ENCODE data around the gene GNAI3.

Gene GNAI3

DNA sequence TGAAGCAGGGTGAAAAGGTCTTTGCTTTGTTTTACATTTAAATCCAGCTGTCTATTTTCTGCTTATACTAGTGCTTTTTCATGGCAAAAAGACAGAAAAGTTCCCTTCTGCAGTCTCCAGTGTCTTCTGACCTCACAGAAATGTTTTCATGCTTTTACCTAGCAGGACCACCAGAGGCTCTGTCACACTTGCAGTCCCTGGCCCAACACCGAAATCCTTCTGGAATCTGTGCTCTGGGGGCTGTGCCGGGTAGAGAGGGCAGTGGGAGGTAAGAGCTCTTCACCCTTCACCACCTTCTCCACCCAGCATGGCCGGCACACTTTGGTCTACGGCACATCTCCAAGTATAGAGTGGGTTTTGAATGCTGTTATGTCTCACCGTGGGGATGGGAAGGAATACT is 50.2 kb downstream of the GNAI3 start:
- DNase-seq: no peak

DNA sequence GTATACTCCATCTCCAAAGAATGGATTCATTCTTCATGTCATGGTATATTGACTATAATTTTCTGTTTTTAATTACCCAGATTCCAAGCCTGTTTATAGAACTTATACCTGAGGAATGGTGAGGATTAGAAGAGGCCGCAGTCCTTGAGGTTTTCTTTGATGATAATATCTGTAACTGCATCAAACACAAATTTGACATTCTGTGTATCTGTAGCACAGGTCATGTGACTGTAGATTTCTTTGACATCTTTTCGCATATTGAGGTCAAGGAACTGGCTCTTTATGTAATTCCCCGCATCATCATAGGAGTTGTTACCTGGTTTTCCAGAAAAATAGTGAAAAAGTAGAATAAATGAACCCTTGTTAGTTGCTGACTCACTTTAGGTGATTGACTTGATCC is 54.8 kb downstream of the GNAI3 start:
- DNase-seq: no peak

DNA sequence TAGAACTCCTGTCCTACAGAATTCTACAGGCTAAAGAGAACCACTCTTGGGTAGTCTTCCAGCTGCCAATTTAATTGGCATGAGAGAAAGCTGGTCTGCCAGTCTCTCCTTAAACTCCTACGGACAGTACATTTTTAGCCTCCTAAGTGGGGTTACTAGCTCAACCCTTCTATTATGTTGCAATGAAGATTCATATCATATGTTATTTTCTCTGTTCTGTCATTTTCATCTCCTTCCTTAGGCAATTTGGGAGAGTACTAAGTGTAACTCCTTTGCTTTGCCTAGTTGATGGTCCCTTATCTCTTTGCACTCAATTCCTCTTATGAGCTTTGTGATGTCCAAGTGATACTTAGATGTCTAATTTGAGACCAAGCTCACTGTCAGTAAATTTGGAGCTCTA is 57.0 kb downstream of the GNAI3 start:
- no peak for DNase-seq

DNA sequence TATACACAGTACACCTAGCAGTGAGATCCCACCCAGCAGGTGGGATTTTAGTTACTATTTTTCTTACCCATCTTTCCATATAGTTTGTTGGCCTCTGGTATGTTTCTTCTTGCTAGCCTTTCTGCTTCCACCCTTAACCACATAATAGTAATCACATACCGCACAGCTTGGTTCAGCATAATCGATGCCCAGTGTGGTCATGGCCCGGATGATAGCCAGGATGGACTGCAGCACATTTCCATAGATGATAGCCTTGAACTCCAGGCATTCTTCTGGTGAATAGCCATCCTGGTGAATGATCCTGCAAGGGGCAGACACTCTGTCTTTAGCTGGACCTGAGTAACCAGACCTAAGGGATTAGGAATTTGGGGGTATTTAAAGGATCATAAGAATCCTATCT is 61.5 kb downstream of the GNAI3 start:
- DNase-seq: no peak

DNA sequence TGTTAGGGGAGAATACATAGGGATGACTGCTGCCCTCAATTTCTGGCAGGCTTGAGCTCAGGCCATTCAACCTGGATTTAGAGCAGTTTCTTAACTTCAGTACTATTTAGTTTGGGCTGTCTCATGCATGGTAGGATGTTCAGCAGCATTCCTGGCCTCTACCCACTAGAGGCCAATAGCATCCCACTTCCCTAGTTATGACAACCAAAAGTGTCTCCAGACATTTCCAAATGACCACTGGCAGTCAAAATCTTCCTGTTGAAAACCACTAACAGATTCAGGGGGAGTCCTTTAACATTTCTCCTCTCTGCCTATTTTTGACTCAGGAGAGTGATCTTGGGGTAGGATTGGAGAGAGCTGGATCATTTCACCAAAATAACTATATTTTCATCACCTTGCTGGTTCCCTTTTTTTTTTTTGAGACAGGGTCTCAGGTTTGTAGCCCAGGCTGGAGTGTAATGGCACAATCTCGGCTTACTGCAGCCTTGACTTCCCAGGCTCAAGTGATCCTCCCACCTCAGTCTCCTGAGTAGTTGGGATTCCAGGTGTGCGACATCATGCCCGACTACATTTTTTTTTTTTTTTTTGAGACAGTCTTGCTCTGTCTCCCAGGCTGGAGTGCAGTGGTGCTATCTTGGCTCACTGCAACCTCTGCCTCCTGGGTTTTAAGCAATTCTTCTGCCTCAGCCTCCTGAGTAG is 62.3 kb downstream of the GNAI3 start:
- DNase-seq: peak; percentile 68

DNA sequence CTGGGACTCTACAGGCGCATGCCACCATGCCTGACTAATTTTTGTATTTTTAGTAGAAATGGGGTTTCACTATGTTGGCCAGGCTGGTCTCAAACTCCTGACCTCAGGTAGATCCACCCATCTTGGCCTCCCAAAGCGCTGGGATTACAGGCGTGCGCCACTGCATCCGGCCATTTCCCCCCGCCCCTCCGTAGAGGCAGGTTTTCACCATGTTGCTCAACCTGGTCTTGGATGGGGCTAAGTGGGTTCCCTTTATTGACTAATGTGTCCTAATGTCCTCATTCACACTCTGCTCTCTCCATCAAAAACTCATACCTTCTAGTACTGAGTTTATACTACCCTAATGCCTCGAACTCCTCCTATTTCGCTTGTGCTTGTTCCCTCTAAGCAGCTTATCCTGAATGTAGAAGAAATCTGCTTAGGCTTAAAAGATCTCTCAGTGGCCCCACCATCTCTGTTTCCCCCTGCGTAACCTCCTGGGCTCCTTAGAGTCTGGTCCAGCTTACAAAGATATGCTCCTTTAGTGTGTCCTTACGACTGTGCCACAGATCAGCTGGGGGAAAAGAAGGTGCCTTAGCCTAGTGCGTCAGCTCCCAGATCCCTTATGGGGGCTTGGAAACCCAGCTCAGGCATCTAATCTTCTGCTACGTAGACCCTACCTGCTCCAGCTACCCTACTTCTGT is 63.0 kb downstream of the GNAI3 start:
- no peak for DNase-seq

DNA sequence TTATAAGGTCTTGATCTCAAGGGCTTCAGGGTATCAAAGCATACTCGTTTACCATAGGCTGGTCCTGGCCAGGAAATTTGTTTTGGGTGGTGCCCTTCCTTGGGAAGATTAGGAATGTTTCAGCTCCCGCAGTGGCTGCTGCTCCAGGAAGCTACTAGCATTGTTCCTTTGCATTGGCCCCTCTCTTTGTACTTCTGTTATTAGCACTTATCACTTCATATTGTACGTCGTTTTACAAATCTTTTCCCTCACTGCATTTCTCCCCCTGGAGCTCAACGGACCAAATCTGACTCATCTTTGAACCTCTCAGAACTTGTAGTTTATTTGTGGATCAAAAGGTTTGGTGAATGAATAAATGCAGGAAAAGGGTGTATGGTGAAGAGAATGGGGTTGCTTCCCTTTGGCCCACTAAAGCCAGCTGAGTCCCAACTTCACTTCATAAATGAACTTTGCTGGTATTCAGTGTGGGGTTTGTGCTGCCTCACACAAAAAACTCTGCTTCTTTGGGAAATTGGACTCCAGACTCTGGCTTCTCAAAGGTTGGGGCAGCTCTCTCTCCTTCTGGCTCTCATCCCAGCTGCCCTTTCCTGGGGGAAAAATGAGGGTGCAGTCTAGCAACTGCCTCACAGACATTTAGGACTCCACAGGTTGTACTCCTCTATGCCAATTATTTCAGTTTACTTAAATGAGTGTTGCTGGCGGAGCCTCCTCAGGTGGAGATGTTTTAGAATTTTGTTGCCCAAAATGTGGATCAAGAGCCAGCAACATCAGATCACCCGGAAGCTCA is 65.1 kb downstream of the GNAI3 start:
- DNase-seq: peak; percentile 54

DNA sequence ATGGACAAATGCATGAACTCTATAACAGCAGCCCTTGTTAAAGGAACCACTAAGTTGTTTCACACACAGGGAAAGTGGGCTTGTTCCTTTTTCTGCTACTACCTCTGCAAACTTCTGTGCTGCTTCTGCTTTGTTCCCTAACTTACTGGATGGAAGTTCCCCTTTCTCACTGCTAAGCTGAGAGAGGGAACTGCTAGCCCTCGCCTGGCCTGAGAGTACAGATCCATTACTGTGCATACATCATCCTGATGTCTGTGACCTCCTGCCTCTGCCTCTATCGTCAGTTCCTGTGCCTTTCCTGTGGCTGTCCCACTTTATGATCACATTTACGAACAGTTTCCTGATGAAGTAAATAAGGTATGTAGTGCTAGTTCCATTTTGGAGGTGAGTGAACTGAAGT is 67.5 kb downstream of the GNAI3 start:
- no peak for DNase-seq

DNA sequence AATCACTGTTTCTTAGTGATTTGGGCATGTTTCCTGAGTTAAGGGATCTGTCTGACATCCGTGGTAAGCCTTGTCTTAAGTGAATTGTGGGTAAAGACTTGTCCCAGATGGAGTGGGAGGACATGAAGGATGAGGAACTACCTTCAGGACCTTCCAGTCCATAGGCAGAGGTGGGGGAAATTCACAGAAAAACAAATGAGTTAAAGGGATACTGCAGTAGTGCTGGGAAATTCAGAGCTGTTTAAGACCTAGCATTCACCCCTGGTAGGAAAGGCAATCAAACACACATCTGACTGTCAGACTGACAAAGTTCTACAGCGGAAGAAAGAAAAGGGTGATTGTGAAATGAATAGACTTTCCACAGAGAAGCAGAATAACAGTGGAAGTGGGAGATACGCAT is 68.0 kb downstream of the GNAI3 start:
- no peak for DNase-seq

DNA sequence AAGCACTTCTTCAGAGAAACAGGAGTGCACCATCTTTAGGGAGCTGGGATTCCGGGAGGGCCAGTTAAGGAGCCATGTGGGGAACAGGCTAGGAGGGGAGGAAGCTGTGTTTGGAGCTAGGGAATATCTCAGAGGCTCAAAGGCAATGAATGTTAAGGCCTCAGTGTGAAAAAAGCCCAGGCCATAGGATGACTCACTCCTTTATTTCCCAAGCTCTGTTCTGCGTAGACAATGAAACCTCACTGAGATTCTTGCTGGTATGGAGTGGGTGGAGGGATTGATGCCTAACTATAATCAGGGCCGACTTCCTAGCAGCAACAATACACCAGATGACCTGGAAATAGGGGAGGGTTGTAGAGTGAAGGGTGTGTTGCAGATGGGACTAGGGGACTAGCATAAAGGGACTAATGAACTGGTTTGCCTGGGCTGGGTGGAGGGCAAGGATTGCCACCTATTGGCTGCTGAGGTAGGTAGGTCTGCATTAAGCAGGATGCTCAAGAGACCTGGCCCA is 68.9 kb downstream of the GNAI3 start:
- DNase-seq: peak; percentile 90

DNA sequence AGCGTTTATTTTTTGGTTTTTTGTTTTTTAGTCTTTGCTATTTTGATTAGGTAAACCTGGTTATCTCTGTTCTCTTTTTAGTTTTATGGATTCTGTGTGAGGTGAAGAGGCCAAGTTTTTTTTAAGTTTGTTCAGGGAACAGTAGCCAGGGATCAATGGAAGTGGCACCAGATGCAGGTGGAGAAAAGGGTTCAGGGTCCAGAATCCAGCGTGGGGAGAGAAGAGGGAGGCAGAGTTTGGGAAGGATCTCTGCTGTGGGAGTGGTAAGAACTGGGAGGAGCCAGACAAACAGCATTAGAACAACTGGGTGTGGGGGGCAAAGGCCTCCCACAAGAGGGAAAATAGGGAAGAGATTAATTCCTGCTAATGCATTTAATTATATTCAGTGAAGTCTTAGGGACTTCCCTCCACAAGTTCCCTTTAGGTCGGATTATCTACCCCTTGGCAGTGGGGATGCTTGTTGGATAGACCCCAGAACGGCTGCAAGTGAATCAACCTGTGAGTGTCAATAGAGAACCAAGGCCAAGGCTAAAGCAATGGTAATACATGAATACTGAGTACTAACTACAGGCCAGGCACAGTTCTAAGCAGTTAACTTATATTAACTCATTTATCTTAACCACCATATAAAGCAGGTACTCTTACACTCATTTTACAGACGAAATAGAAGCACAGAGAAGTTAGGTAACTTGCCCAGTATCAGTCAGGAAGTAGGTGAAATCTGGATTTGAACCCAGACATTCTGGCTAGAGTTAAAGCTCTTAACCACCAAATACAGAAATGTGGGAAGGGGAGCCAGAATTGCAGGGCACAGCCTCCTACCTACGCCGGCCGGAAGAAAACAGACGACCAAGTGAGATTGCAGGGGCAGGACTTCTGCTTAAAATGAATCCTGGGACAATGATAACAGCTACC is 70.5 kb downstream of the GNAI3 start:
- DNase-seq: no peak

DNA sequence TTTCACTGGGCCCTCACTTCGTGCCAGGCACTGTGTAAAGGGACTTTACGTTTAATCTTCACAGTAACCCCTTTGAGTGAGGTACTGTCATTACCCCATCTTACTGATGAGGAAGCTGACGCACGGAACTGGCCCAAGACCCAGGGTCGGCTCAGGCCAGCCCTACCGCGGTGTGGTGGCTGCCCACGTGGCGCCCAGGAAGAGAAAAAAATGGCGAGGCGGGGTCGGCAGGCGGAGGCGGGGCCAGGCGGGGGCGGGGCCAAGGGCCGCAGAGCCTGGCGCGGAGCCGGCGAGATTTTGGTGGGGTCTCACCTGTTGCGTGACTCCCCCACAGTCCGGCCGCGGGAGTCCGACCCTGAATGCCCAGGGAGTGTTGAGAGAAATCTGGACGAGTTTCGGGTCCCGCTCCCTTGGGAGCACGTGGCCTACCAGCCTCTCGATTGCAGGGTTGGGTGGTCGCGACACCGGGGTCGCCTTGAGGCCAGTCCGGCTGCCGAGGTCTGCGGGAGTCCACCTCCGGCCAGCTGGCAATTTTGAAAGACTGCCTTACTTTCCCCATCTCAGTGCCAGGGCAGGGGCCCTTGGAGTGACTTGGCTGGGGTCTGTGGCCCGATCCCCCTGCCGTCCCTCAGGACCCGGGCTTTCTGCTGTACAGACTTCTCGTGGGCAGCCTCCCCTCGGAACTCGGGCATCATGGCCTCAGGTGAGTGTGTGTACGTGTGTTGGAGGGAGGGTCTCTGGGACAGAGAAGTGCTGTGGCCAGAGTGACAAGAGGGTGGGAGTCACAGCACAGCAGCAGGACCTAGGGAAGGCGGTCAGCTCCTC is 71.4 kb downstream of the GNAI3 start, which contains the start of the genes AMPD2 and GNAT2:
Gene AMPD2 (plus strand): TSS at position 262 of the 825 bp plus-strand sequence. CDS start 1,339 bp downstream, outside the sequence.
Gene GNAT2 (minus strand): TSS at position 41 of the 825 bp plus-strand sequence. CDS start 6,746 bp downstream, outside the sequence.
- DNase-seq: peak; percentile 87

DNA sequence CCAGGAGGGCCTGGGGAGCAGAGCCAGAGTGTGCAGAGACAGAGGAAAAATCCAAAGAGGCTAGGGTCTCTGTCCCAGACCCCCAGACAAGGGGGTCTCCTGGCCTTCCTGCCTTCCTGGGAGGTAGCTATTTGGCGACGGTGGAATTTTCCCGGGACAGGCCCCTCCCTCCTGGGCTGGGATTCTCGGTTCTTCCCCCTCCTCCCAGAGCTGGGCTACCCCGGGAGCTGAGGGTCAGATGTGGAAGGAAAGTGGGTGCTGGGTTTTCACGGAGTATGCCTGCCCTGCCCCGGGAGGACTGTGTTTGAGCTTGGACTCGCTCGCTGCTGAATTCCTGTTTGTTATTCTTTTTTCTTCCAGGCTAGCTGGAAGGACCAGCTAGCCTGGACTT is 72.0 kb downstream of the GNAI3 start:
- peak; percentile 78 for DNase-seq

DNA sequence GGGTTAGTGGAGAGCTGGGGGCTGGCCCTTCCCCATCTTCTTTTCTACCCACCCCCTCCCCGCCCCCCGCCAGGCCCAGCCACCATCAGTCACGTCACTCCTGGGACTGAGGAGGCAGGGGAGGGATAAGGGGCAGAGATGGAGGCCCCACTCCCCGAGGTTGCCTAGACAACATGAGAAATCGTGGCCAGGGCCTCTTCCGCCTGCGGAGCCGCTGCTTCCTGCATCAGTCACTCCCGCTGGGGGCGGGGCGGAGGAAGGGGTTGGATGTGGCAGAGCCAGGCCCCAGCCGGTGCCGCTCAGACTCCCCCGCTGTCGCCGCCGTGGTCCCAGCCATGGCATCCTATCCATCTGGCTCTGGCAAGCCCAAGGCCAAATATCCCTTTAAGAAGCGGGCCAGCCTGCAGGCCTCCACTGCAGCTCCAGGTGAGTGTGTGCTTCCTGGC is 72.4 kb downstream of the GNAI3 start:
- peak; percentile 97 for DNase-seq

DNA sequence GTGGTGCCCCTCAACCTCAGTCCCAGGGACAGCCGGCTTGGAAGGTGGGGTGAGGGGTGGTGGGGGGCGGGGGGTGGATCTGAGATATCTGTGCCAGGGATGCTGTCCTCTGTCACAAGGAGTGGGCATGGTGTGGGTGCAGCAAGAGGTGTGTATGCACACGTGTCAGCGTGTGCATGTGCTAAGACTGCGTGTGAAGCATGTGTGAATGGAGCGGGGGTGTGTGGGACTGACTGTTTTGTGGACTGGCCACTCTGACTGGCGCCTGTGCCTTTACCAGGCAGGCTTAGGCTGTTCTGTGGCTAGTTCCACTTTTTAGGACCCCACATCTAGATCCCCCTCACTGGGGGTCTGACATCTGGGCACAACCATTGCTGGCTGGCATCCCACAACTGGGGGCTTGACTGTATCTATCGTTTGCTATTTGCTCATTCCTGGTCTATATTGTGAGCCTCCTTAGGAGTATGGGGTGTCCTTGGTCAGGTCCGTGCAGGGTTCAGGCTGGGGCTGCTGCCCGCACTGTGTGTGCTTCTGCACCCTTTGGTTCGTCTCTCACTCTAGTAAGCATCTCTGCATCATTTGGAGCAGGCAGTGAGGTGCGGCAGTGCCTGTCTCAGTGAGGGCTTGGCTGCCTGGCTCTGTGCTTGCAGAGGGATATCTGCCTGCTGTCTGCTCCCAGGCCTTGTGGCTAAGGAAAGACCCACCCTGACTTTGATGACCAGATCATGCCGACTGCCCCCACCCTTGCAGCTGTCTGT is 73.1 kb downstream of the GNAI3 start:
- DNase-seq: no peak

DNA sequence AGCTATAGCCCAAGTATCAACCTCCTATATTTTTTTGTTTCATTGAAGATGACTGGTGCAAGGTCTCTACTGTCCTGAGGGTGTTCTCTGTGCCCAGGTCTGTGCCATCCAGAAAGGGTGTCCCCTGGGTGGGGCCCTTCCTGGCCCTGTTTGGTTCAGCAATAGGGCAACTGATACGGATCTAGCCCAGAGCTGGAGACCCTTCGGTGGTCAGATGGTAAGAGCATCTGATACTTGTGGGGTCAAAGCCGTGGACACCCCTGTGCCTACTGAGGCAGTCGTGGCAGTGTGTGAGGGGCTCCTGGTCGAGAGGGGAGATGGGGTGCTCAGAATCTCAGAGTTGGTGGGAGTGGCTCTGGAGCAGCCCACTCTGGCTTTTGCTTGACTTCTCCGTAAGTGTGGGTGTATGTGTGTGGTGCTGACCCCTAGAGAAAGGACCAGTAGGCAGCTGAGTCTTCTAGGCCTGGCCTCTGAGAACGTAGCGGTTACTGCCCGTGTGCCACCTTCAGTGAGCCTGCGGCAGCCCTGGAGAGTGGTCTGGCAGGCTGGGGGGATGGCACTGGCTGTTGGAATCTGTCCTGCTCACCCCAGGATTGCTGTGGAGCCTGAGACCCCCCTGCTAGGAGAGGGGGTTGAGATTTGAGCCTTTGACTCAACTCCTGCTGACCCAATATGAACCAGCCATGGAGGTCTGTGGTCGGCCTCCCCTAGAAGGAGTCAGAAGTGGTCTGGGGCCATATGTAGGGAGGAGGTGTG is 73.9 kb downstream of the GNAI3 start:
- DNase-seq: no peak

DNA sequence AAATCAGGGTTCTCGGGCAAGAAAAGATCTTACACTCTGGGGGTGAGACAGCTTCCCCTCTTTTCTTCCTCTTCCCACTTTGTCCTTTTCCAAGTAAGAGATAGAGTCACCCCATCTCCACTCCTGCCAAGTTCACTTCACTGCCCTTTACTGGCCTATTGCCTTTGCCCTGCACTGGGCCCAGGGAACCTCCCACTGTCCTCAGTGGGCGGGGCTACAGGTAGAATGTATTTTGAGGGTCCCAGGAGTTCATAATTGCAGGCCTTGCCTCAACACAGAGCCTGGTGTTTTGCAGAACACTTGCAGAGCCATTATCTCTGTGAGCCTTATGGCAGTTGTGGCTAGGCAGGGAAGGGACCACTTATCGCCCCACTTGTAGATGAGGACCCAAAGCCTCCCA is 74.5 kb downstream of the GNAI3 start:
- DNase-seq: no peak

DNA sequence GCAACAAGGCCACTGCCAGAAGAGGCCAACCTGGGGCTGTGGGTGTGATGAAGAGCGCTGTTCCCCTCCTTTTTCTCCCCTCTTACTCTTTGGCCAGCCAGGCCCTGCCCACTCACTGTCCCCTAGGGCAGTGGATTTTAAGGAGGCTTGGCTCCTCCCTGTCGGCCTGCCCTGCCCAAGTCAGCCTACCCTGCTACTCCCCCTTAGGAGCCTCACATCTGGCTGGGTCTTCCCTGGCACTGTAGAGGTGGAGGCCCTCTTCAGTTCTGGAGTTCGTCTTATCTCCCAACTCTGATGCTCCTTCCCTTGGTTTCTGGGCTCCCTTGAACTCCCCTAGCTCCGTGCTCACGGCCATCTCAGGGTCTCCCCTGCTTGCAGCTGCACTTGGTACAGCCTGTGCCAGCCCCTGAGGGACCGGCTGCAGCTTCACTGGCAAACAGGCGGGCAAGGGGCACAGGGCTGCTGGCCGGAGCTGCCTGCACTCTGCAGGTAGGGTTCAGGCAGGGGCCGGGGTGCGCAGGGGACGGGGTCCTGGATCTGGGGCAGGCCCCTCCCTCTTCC is 75.3 kb downstream of the GNAI3 start:
- no peak for DNase-seq
